HEK293 (cell line): ENCODE data around the gene SLC37A3.

Source experiments
- KLF10 ChIP-seq: fragments of 450-650 bp; IDR thresholded peaks from 2 replicates; pipeline ENCODE4 v1.5.1; 2018; ENCODE audit warnings: missing biosample characterization, mild to moderate bottlenecking, missing genetic modification characterization
- SP2 ChIP-seq: fragments of 450-650 bp; formaldehyde crosslinking; IDR thresholded peaks from 2 replicates; pipeline ENCODE4 v1.5.1; 2016; ENCODE audit warnings: missing biosample characterization, missing genetic modification characterization
- SP3 ChIP-seq: fragments of 450-650 bp; formaldehyde crosslinking; IDR thresholded peaks from 2 replicates; pipeline ENCODE4 v1.5.1; 2016; ENCODE audit warnings: missing biosample characterization, missing genetic modification characterization
- ZEB2 ChIP-seq: fragments of 450-650 bp; formaldehyde crosslinking; IDR thresholded peaks from 2 replicates; pipeline ENCODE4 v1.5.1; 2016; ENCODE audit warnings: missing biosample characterization, missing genetic modification characterization
- ZNF175 ChIP-seq: fragments of 450-650 bp; formaldehyde crosslinking; IDR thresholded peaks from 2 replicates; pipeline ENCODE4 v1.5.1; 2016; ENCODE audit warnings: missing biosample characterization, missing genetic modification characterization
- ZNF777 ChIP-seq: fragments of 450-650 bp; formaldehyde crosslinking; IDR thresholded peaks from 2 replicates; pipeline ENCODE4 v1.5.1; 2017; ENCODE audit warnings: missing biosample characterization, missing genetic modification characterization, borderline replicate concordance
- TF ChIP-seq, protein P1 (sequence below): fragments of 450-650 bp; formaldehyde crosslinking; IDR thresholded peaks from 2 replicates; pipeline ENCODE4 v1.5.1; 2016; ENCODE audit warnings: missing biosample characterization, missing genetic modification characterization
- TF ChIP-seq, protein P2 (sequence below): IDR thresholded peaks from 2 replicates; pipeline ENCODE4 v1.6.1; 2011; ENCODE audit warnings: mild to moderate bottlenecking, low read depth, low read length, borderline replicate concordance
- TF ChIP-seq, protein P3 (sequence below): fragments of 450-650 bp; formaldehyde crosslinking; IDR thresholded peaks from 2 replicates; pipeline ENCODE4 v1.5.1; 2016; ENCODE audit warnings: missing biosample characterization, missing genetic modification characterization
- TF ChIP-seq, protein P4 (sequence below): fragments of 450-650 bp; formaldehyde crosslinking; IDR thresholded peaks from 2 replicates; pipeline ENCODE4 v1.5.1; 2016; ENCODE audit warnings: missing biosample characterization, missing genetic modification characterization
- TF ChIP-seq, protein P5 (sequence below): fragments of 450-650 bp; formaldehyde crosslinking; IDR thresholded peaks from 2 replicates; pipeline ENCODE4 v1.5.1; 2016; ENCODE audit warnings: missing biosample characterization, missing genetic modification characterization

DNA sequence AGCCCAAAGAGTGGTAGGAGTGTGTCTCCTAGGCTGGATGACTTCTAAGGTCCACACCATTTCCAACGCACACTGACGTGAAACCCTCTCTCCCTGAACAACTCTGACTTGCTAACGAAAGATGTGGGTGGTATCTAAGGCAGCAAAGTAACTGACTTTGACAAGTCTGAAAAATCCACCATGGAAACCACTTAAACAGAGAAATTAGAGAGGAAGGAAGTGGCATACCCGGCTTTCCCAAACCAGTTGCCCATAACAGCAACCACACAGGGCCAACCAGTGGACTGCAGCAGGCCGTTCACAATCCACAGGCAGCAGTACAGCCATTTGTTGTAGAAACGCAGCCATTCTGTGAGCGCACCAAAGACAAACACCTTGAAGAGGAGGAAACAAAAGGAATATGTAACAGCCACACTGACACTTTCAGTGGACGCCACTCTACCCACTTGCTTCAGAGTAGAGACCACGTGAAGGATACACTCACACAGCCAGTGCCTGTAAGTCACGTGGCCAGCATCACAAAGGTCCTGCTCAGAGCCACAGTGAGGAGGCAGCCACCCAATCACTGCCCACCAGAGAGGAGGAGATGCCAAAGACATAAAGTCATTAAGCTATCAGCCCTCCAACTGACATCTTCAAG is 39.8 kb downstream of the SLC37A3 start:
- TF ChIP-seq ZEB2 (tag by site-specific recombination) (no peak), ZNF777 (tag by site-specific recombination) (no peak), ZNF175 (no peak), SP2 (tag by site-specific recombination) (no peak), SP3 (no peak), KLF10 (no peak)
- TF ChIP-seq, protein P1, sequence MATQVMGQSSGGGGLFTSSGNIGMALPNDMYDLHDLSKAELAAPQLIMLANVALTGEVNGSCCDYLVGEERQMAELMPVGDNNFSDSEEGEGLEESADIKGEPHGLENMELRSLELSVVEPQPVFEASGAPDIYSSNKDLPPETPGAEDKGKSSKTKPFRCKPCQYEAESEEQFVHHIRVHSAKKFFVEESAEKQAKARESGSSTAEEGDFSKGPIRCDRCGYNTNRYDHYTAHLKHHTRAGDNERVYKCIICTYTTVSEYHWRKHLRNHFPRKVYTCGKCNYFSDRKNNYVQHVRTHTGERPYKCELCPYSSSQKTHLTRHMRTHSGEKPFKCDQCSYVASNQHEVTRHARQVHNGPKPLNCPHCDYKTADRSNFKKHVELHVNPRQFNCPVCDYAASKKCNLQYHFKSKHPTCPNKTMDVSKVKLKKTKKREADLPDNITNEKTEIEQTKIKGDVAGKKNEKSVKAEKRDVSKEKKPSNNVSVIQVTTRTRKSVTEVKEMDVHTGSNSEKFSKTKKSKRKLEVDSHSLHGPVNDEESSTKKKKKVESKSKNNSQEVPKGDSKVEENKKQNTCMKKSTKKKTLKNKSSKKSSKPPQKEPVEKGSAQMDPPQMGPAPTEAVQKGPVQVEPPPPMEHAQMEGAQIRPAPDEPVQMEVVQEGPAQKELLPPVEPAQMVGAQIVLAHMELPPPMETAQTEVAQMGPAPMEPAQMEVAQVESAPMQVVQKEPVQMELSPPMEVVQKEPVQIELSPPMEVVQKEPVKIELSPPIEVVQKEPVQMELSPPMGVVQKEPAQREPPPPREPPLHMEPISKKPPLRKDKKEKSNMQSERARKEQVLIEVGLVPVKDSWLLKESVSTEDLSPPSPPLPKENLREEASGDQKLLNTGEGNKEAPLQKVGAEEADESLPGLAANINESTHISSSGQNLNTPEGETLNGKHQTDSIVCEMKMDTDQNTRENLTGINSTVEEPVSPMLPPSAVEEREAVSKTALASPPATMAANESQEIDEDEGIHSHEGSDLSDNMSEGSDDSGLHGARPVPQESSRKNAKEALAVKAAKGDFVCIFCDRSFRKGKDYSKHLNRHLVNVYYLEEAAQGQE = no peak
- TF ChIP-seq, protein P2, sequence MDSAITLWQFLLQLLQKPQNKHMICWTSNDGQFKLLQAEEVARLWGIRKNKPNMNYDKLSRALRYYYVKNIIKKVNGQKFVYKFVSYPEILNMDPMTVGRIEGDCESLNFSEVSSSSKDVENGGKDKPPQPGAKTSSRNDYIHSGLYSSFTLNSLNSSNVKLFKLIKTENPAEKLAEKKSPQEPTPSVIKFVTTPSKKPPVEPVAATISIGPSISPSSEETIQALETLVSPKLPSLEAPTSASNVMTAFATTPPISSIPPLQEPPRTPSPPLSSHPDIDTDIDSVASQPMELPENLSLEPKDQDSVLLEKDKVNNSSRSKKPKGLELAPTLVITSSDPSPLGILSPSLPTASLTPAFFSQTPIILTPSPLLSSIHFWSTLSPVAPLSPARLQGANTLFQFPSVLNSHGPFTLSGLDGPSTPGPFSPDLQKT = no peak
- TF ChIP-seq, protein P3, sequence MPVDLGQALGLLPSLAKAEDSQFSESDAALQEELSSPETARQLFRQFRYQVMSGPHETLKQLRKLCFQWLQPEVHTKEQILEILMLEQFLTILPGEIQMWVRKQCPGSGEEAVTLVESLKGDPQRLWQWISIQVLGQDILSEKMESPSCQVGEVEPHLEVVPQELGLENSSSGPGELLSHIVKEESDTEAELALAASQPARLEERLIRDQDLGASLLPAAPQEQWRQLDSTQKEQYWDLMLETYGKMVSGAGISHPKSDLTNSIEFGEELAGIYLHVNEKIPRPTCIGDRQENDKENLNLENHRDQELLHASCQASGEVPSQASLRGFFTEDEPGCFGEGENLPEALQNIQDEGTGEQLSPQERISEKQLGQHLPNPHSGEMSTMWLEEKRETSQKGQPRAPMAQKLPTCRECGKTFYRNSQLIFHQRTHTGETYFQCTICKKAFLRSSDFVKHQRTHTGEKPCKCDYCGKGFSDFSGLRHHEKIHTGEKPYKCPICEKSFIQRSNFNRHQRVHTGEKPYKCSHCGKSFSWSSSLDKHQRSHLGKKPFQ = no peak
- TF ChIP-seq, protein P4, sequence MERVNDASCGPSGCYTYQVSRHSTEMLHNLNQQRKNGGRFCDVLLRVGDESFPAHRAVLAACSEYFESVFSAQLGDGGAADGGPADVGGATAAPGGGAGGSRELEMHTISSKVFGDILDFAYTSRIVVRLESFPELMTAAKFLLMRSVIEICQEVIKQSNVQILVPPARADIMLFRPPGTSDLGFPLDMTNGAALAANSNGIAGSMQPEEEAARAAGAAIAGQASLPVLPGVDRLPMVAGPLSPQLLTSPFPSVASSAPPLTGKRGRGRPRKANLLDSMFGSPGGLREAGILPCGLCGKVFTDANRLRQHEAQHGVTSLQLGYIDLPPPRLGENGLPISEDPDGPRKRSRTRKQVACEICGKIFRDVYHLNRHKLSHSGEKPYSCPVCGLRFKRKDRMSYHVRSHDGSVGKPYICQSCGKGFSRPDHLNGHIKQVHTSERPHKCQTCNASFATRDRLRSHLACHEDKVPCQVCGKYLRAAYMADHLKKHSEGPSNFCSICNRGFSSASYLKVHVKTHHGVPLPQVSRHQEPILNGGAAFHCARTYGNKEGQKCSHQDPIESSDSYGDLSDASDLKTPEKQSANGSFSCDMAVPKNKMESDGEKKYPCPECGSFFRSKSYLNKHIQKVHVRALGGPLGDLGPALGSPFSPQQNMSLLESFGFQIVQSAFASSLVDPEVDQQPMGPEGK = no peak
- TF ChIP-seq, protein P5, sequence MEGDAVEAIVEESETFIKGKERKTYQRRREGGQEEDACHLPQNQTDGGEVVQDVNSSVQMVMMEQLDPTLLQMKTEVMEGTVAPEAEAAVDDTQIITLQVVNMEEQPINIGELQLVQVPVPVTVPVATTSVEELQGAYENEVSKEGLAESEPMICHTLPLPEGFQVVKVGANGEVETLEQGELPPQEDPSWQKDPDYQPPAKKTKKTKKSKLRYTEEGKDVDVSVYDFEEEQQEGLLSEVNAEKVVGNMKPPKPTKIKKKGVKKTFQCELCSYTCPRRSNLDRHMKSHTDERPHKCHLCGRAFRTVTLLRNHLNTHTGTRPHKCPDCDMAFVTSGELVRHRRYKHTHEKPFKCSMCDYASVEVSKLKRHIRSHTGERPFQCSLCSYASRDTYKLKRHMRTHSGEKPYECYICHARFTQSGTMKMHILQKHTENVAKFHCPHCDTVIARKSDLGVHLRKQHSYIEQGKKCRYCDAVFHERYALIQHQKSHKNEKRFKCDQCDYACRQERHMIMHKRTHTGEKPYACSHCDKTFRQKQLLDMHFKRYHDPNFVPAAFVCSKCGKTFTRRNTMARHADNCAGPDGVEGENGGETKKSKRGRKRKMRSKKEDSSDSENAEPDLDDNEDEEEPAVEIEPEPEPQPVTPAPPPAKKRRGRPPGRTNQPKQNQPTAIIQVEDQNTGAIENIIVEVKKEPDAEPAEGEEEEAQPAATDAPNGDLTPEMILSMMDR (tag by site-specific recombination) = no peak
